Measurements from ENCODE around the gene EAF2. TPM values are rescaled to one million over a fixed set of nuclear protein-coding genes. Genes with fewer than 3 reads are reported as not detected.

The EAF2 gene
- total RNA-seq, 1 donor from 2014 or later, result 2.4 TPM

GRCh38 chr3:121914081-121914998, 79.3 kb downstream of the EAF2 start:
- Mint-ChIP-seq H3K4me3 (ENCODE audit: unreplicated experiment) (no peak overlapping the region), H3K9me3 (ENCODE audit: unreplicated experiment) (no peaks in the 10 kb centered on the region)

GRCh38 chr3:121916189-121916588, 81.2 kb downstream of the EAF2 start:
- Mint-ChIP-seq H3K27ac (ENCODE audit: unreplicated experiment) (no peak overlapping the region), H3K36me3 (ENCODE audit: unreplicated experiment) (no peaks in the 10 kb centered on the region), H3K4me3 (ENCODE audit: unreplicated experiment) (no peak overlapping the region), H3K9me3 (ENCODE audit: unreplicated experiment) (no peaks in the 10 kb centered on the region), H3K4me1 (ENCODE audit: unreplicated experiment) (no peaks in the 10 kb centered on the region), H3K27me3 (ENCODE audit: unreplicated experiment) (no peaks in the 10 kb centered on the region)
- DNase-seq (ENCODE audit: extremely low spot score, unreplicated experiment), result no peak
- no peak for TF ChIP-seq CTCF (IDR thresholded peaks at IDR 0.05)

More at GRCh38 chr3:121914081-121914998, 79.3 kb downstream of the EAF2 start:
- no peak for TF ChIP-seq CTCF (IDR thresholded peaks at IDR 0.05)
- H3K27ac Mint-ChIP-seq (ENCODE audit: unreplicated experiment), result no peak overlapping the region
- no peaks in the 10 kb centered on the region for H3K4me1 Mint-ChIP-seq (ENCODE audit: unreplicated experiment)
- H3K36me3 Mint-ChIP-seq (ENCODE audit: unreplicated experiment), result no peaks in the 10 kb centered on the region
- no peaks in the 10 kb centered on the region for H3K27me3 Mint-ChIP-seq (ENCODE audit: unreplicated experiment)
- no peak for DNase-seq (ENCODE audit: extremely low spot score, unreplicated experiment)

- no peaks in the 10 kb centered on the region for H3K36me3 Mint-ChIP-seq (ENCODE audit: unreplicated experiment)
- H3K4me3 Mint-ChIP-seq (ENCODE audit: unreplicated experiment), result no peak overlapping the region
- no peak for TF ChIP-seq CTCF (IDR thresholded peaks at IDR 0.05)
- H3K4me1 Mint-ChIP-seq (ENCODE audit: unreplicated experiment), result no peaks in the 10 kb centered on the region
- DNase-seq (ENCODE audit: extremely low spot score, unreplicated experiment), result no peak
- H3K27me3 Mint-ChIP-seq (ENCODE audit: unreplicated experiment), result no peaks in the 10 kb centered on the region
- no peaks in the 10 kb centered on the region for H3K9me3 Mint-ChIP-seq (ENCODE audit: unreplicated experiment)
- H3K27ac Mint-ChIP-seq (ENCODE audit: unreplicated experiment), result no peak overlapping the region
Measured at GRCh38 chr3:121918779-121919483, 83.9 kb downstream of the EAF2 start.

- no peaks in the 10 kb centered on the region for H3K36me3 Mint-ChIP-seq (ENCODE audit: unreplicated experiment)
- no peak overlapping the region for H3K4me3 Mint-ChIP-seq (ENCODE audit: unreplicated experiment)
- no peaks in the 10 kb centered on the region for H3K27me3 Mint-ChIP-seq (ENCODE audit: unreplicated experiment)
- no peaks in the 10 kb centered on the region for H3K4me1 Mint-ChIP-seq (ENCODE audit: unreplicated experiment)
- peaks cover 5% of the 10 kb centered on the region for H3K9me3 Mint-ChIP-seq (ENCODE audit: unreplicated experiment)
- TF ChIP-seq CTCF (IDR thresholded peaks at IDR 0.05), result no peak
- no peak for DNase-seq (ENCODE audit: extremely low spot score, unreplicated experiment)
- H3K27ac Mint-ChIP-seq (ENCODE audit: unreplicated experiment), result no peak overlapping the region
Measured at GRCh38 chr3:121924734-121925133, 89.7 kb downstream of the EAF2 start.

GRCh38 chr3:121926380-121926779, 91.4 kb downstream of the EAF2 start:
- H3K36me3 Mint-ChIP-seq (ENCODE audit: unreplicated experiment), result no peaks in the 10 kb centered on the region
- H3K9me3 Mint-ChIP-seq (ENCODE audit: unreplicated experiment), result peaks cover 5% of the 10 kb centered on the region
- no peak overlapping the region for H3K27ac Mint-ChIP-seq (ENCODE audit: unreplicated experiment)
- DNase-seq (ENCODE audit: extremely low spot score, unreplicated experiment), result no peak
- no peak overlapping the region for H3K4me3 Mint-ChIP-seq (ENCODE audit: unreplicated experiment)
- no peaks in the 10 kb centered on the region for H3K4me1 Mint-ChIP-seq (ENCODE audit: unreplicated experiment)
- H3K27me3 Mint-ChIP-seq (ENCODE audit: unreplicated experiment), result no peaks in the 10 kb centered on the region
- TF ChIP-seq CTCF (IDR thresholded peaks at IDR 0.05), result no peak

Data from osteocyte (in vitro differentiated cells).